Neural progenitor cell (in vitro differentiated cells): ENCODE results near the gene ARNT2.

Experiments
- EZH2 ChIP-seq: fragments of 200-600 bp; sonication (generic); IDR thresholded peaks from 2 replicates; pipeline ENCODE4 v1.6.1; 2017; ENCODE audit warnings: antibody characterized with exemption, mild to moderate bottlenecking, moderate library complexity
- EZH2phosphoT487 ChIP-seq: fragments of 200-600 bp; sonication (generic); IDR thresholded peaks from 2 replicates; pipeline ENCODE4 v1.6.1; 2017; ENCODE audit warnings: antibody characterized with exemption
- TF ChIP-seq, protein P1 (sequence below): fragments of 200-600 bp; sonication (generic); IDR thresholded peaks from 2 replicates; pipeline ENCODE4 v1.5.1; 2017; ENCODE audit warnings: antibody characterized with exemption, mild to moderate bottlenecking

DNA sequence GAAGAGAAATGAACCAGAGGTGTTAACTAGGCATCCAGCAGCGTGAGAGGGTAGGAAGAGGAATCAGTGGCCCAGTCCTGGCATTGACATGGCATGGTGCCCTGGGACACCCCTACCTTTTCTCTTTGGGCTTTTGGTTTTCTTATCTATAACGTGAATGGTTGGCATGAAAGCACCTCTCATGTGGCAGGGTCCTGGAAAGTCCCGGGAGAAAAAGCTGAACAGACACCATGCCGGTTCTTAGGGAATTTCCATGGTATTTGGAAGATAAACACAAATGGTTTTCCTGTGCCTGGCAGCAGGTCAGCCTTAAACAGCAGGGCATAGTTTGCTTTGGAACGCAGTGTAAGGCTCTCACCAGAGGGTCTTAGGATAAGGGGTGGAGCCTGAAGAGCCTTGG lies 15.4 kb downstream of the ARNT2 start:
- TF ChIP-seq, protein P1, sequence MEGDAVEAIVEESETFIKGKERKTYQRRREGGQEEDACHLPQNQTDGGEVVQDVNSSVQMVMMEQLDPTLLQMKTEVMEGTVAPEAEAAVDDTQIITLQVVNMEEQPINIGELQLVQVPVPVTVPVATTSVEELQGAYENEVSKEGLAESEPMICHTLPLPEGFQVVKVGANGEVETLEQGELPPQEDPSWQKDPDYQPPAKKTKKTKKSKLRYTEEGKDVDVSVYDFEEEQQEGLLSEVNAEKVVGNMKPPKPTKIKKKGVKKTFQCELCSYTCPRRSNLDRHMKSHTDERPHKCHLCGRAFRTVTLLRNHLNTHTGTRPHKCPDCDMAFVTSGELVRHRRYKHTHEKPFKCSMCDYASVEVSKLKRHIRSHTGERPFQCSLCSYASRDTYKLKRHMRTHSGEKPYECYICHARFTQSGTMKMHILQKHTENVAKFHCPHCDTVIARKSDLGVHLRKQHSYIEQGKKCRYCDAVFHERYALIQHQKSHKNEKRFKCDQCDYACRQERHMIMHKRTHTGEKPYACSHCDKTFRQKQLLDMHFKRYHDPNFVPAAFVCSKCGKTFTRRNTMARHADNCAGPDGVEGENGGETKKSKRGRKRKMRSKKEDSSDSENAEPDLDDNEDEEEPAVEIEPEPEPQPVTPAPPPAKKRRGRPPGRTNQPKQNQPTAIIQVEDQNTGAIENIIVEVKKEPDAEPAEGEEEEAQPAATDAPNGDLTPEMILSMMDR, result no peak
- TF ChIP-seq EZH2 (no peak), EZH2phosphoT487 (no peak)
